Tibial nerve (tissue), 4 donors: ENCODE data around the gene BAZ2B. TPM values are rescaled to one million over a fixed set of nuclear protein-coding genes. Genes with fewer than 3 reads are reported as not detected.

Experiments
- DNase-seq, 2 donors: peaks; one replicate each; pipeline ENCODE4 v3.0.0-alpha.2; 2019; ENCODE audit warnings: low spot score in 2 of 2
- H3K27ac ChIP-seq, 4 donors: fragments of 200-600 bp; sonication (generic) in 3 of 4; one replicate each; pipeline ENCODE4 v1.5.1; 2017 to 2019; ENCODE audit warnings: mild to moderate bottlenecking in 1 of 4
- H3K27me3 ChIP-seq, 2 donors: fragments of 200-600 bp; sonication (generic) in 1 of 2; one replicate each; pipeline versions ENCODE4 v1.5.1 to v1.6.0; 2017 to 2019
- H3K36me3 ChIP-seq, 3 donors: fragments of 200-600 bp; sonication (generic); one replicate each; pipeline ENCODE4 v1.5.1; 2018 to 2019
- H3K4me1 ChIP-seq, 4 donors: fragments of 200-600 bp; sonication (generic) in 3 of 4; one replicate each; pipeline ENCODE4 v1.5.1; 2017 to 2019
- H3K4me3 ChIP-seq, 4 donors: fragments of 200-600 bp; sonication (generic) in 3 of 4; one replicate each; pipeline ENCODE4 v1.5.1; 2017 to 2019; ENCODE audit warnings: mild to moderate bottlenecking in 1 of 4, moderate library complexity in 1 of 4
- H3K9me3 ChIP-seq, 4 donors: fragments of 200-600 bp; sonication (generic) in 3 of 4; one replicate each; pipeline ENCODE4 v1.5.1; 2017 to 2019
- EP300 ChIP-seq, 2 donors: sonication (generic); formaldehyde crosslinking; IDR thresholded peaks; one replicate each; pipeline ENCODE4 v1.6.1; 2017; ENCODE audit warnings: antibody characterized with exemption in 2 of 2, mild to moderate bottlenecking in 1 of 2
- POLR2A ChIP-seq, 2 donors: fragments of 450-650 bp; IDR thresholded peaks; one replicate each; pipeline ENCODE4 v1.6.1; 2017; ENCODE audit warnings: antibody characterized with exemption in 2 of 2, mild to moderate bottlenecking in 2 of 2, moderate library complexity in 2 of 2
- WGBS, 2 donors: methylation state at CpG; one replicate each; pipeline ENCODE4 v1.1.5; 2018; 5-methylcytosine and 5-hydroxymethylcytosine counted together
- total RNA-seq, 4 donors: library from RNA; depleted of rRNA; stranded (reverse); fragments of >200 nt; gene quantifications; one replicate each; pipeline ENCODE4 v1.1.0, GENCODE V29; 2016
- TF ChIP-seq, protein P1 (sequence below), 5 experiments: fragments of 200-600 bp in 3 of 5; fragments of 450-650 bp in 2 of 5; sonication (generic) in 3 of 5; IDR thresholded peaks; one replicate each; pipeline ENCODE4 v1.5.1; 2016 to 2019; ENCODE audit warnings: antibody characterized with exemption in 5 of 5, mild to moderate bottlenecking in 3 of 5, moderate library complexity in 2 of 5

The BAZ2B gene
- total RNA-seq, 4 donors from 2014 or later: 98.4 to 135 (median 114) TPM

- peaks cover 0 to 19% (median 0%) of the 10 kb centered on the region in 4 donors for H3K9me3 ChIP-seq
- H3K27ac ChIP-seq: no peak overlapping the region
- TF ChIP-seq POLR2A (IDR thresholded peaks at IDR 0.05): no peak
- TF ChIP-seq EP300 (IDR thresholded peaks at IDR 0.05): no peak
- TF ChIP-seq, protein P1, sequence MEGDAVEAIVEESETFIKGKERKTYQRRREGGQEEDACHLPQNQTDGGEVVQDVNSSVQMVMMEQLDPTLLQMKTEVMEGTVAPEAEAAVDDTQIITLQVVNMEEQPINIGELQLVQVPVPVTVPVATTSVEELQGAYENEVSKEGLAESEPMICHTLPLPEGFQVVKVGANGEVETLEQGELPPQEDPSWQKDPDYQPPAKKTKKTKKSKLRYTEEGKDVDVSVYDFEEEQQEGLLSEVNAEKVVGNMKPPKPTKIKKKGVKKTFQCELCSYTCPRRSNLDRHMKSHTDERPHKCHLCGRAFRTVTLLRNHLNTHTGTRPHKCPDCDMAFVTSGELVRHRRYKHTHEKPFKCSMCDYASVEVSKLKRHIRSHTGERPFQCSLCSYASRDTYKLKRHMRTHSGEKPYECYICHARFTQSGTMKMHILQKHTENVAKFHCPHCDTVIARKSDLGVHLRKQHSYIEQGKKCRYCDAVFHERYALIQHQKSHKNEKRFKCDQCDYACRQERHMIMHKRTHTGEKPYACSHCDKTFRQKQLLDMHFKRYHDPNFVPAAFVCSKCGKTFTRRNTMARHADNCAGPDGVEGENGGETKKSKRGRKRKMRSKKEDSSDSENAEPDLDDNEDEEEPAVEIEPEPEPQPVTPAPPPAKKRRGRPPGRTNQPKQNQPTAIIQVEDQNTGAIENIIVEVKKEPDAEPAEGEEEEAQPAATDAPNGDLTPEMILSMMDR (IDR thresholded peaks at IDR 0.05): no peak
- DNase-seq: no peak
- H3K36me3 ChIP-seq: peaks cover 0 to 3% (median 0%) of the 10 kb centered on the region in 3 donors
- H3K4me1 ChIP-seq: no peaks in the 10 kb centered on the region
- H3K4me3 ChIP-seq: no peak overlapping the region
- no peaks in the 10 kb centered on the region for H3K27me3 ChIP-seq
- 85 to 88% methylated on average over 1 of the region's 1 CpG for WGBS, 2 donors
Observed at GRCh38 chr2:159651884-159652283, 35.5 kb upstream of the BAZ2B start.

DNA sequence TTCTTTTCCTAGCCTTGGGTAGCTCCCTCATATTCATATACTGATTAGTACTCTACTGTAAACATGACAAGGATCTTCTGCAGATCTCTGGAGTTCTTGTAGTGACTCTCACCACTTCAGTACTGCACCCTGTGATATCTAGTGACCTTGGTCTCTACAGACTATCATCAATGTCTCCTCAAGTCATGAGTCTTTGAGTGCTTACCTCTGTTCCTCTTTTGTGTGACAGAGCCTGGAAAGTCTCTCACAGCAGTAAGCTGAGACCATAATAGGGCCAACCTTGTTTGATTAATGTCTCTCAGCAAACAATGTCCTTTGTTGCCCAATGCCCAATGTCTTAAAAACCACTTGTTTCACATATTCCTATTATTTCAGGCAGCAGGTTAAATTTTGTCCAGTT lies 34.2 kb upstream of the BAZ2B start:
- H3K9me3 ChIP-seq: peaks cover 0 to 16% (median 0%) of the 10 kb centered on the region in 4 donors
- H3K4me1 ChIP-seq: no peaks in the 10 kb centered on the region
- no peak overlapping the region for H3K4me3 ChIP-seq
- no peaks in the 10 kb centered on the region for H3K27me3 ChIP-seq
- TF ChIP-seq, protein P1 (IDR thresholded peaks at IDR 0.05): no peak
- TF ChIP-seq EP300 (IDR thresholded peaks at IDR 0.05) (no peak), POLR2A (IDR thresholded peaks at IDR 0.05) (no peak)
- H3K36me3 ChIP-seq: peaks cover 0 to 7% (median 0%) of the 10 kb centered on the region in 3 donors
- DNase-seq: no peak
- H3K27ac ChIP-seq: no peak overlapping the region

DNA sequence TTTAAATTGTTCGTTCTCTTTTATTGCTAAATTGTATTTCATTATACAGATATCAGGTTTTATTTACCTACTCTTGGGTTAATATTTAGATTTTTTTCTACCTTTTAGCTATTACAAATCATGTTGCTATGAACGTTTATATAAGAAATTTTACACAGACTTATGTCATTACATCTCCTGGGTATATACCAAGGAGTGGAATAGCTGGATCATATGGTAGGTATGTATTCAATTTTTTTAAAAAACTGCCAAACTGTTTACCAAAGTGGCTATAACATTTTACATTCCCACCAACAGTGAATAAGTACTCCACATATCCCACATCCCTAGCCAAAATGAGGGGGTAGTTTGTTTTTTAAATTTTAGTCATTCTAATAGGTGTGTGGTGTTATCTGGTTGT lies 32.3 kb upstream of the BAZ2B start:
- no peak for DNase-seq
- Histone ChIP-seq H3K9me3 (peaks cover 0 to 7% (median 0%) of the 10 kb centered on the region in 4 donors), H3K36me3 (peaks cover 0 to 7% (median 0%) of the 10 kb centered on the region in 3 donors), H3K4me3 (no peak overlapping the region), H3K27me3 (no peaks in the 10 kb centered on the region), H3K4me1 (no peaks in the 10 kb centered on the region), H3K27ac (no peak overlapping the region)
- 90 to 92% methylated on average over 2 of the region's 2 CpGs for WGBS, 2 donors
- TF ChIP-seq POLR2A (IDR thresholded peaks at IDR 0.05) (no peak), EP300 (IDR thresholded peaks at IDR 0.05) (no peak)
- TF ChIP-seq, protein P1 (IDR thresholded peaks at IDR 0.05): no peak

GRCh38 chr2:159647667-159648066 lies 31.3 kb upstream of the BAZ2B start:
- Histone ChIP-seq H3K9me3 (peaks cover 0 to 7% (median 0%) of the 10 kb centered on the region in 4 donors), H3K27me3 (no peaks in the 10 kb centered on the region), H3K36me3 (peaks cover 0 to 7% (median 0%) of the 10 kb centered on the region in 3 donors), H3K27ac (no peak overlapping the region), H3K4me1 (no peaks in the 10 kb centered on the region), H3K4me3 (no peak overlapping the region)
- TF ChIP-seq EP300 (IDR thresholded peaks at IDR 0.05): no peak
- no peak for TF ChIP-seq POLR2A (IDR thresholded peaks at IDR 0.05)
- TF ChIP-seq, protein P1 (IDR thresholded peaks at IDR 0.05): no peak
- 89 to 98% methylated on average over 2 of the region's 2 CpGs for WGBS, 2 donors
- no peak for DNase-seq

GRCh38 chr2:159640176-159640575 lies 23.8 kb upstream of the BAZ2B start:
- TF ChIP-seq POLR2A (IDR thresholded peaks at IDR 0.05) (no peak), EP300 (IDR thresholded peaks at IDR 0.05) (no peak)
- TF ChIP-seq, protein P1 (IDR thresholded peaks at IDR 0.05): no peak
- 84 to 93% methylated on average over 1 of the region's 1 CpG for WGBS, 2 donors

More at GRCh38 chr2:159640176-159640575, 23.8 kb upstream of the BAZ2B start:
- peaks cover 0 to 23% (median 10%) of the 10 kb centered on the region in 4 donors for H3K9me3 ChIP-seq
- DNase-seq: no peak
- H3K27me3 ChIP-seq: no peaks in the 10 kb centered on the region
- peaks cover 0 to 7% (median 0%) of the 10 kb centered on the region in 4 donors for H3K4me1 ChIP-seq
- H3K27ac ChIP-seq: no peak overlapping the region
- no peak overlapping the region for H3K4me3 ChIP-seq
- H3K36me3 ChIP-seq: peaks cover 0 to 10% (median 0%) of the 10 kb centered on the region in 3 donors
